HCT116 (cell line): Measurements from ENCODE around the gene LRRK2. TPM values are rescaled to one million over a fixed set of nuclear protein-coding genes. Genes with fewer than 3 reads are reported as not detected.

Experiments
- ATAC-seq: fragments of 200-7000 bp; cut with Tn5 transposase; 2 replicates; pipeline ENCODE4 v1.9.1; 2020; ENCODE audit warnings: mild to moderate bottlenecking, moderate library complexity
- BruUV-seq: library from RNA; stranded (reverse); fragments of 400-500 nt; replicated peaks from 2 replicates; lab custom pipeline; 2021; lab: Mats Ljungman, UMichigan
- CTCF ChIA-PET: fragments of 300-600 bp; sonication (Branson Sonifier 250); formaldehyde crosslinking; loops from one replicate; lab custom pipeline; 2021; ENCODE audit warnings: antibody characterized with exemption; lab: Charles Lee
- POLR2A ChIA-PET: fragments of 300-600, 350-600 bp; sonication (Branson Sonifier 250); formaldehyde crosslinking; loops from one replicate; lab custom pipeline; 2021; ENCODE audit warnings: antibody characterized with exemption; lab: Charles Lee
- RAD21 ChIA-PET, 2 experiments: fragments of 300-600 bp; sonication (Branson Sonifier 250); formaldehyde crosslinking; loops; one replicate each; lab custom pipeline; 2023; ENCODE audit warnings: low total read pairs in 2 of 2; ENCODE audit not compliant: uncharacterized antibody in 2 of 2, unreplicated experiment in 2 of 2, low non-redundant PET in 1 of 2; lab: Charles Lee
- DNase-seq: peaks from one replicate; pipeline ENCODE4 v3.0.0-alpha.2; 2010; ENCODE audit warnings: low read depth, low spot score
- H2AFZ ChIP-seq: fragments of 200-600 bp; shearing (Covaris generic), sonication (generic); 2 replicates; pipeline ENCODE4 v1.6.1; 2017; ENCODE audit warnings: low read depth, mixed run types, mixed read lengths, antibody characterized with exemption, low read length; ENCODE audit not compliant: poor library complexity, severe bottlenecking
- H3K27ac ChIP-seq: 2 replicates; pipeline ENCODE4 v1.5.1; 2012; ENCODE audit warnings: low read depth, low read length
- H3K27me3 ChIP-seq: fragments of 200-600 bp; sonication (generic); 2 replicates; pipeline ENCODE4 v1.6.1; 2016; ENCODE audit warnings: mixed run types, low read length, mixed read lengths; ENCODE audit not compliant: insufficient read depth
- H3K36me3 ChIP-seq, 2 experiments: fragments of 200-500 bp in 1 of 2; fragments of 200-600 bp in 1 of 2; sonication (Bioruptor generic) in 1 of 2; sonication (generic) in 1 of 2; 2 replicates each; pipeline versions ENCODE4 v1.5.1 to v1.6.1; 2014 to 2016; ENCODE audit warnings: low read length in 2 of 2, inconsistent platforms in 1 of 2, mixed read lengths in 1 of 2, mixed run types in 1 of 2; ENCODE audit not compliant: insufficient read depth in 2 of 2, control insufficient read depth in 1 of 2
- H3K4me1 ChIP-seq, 2 experiments: fragments of 200-600 bp in 1 of 2; sonication (generic) in 1 of 2; 2 replicates each; pipeline versions ENCODE4 v1.5.1 to v1.6.1; 2012 to 2017; ENCODE audit warnings: low read length in 2 of 2, inconsistent platforms in 1 of 2, mild to moderate bottlenecking in 1 of 2, mixed read lengths in 1 of 2, mixed run types in 1 of 2, moderate library complexity in 1 of 2; ENCODE audit not compliant: insufficient read depth in 2 of 2, control insufficient read depth in 1 of 2
- H3K4me2 ChIP-seq: fragments of 200-600 bp; sonication (generic); 2 replicates; pipeline ENCODE4 v1.6.1; 2017; ENCODE audit warnings: mixed run types, low read length, mixed read lengths
- H3K4me3 ChIP-seq, 2 experiments: fragments of 200-600 bp in 1 of 2; sonication (generic) in 1 of 2; replicated peaks in 1 of 2; 2 replicates each; pipeline ENCODE4 v1.5.1; 2011 to 2016; ENCODE audit warnings: low read length in 2 of 2, control low read depth in 1 of 2, low read depth in 1 of 2, mild to moderate bottlenecking in 1 of 2, mixed read lengths in 1 of 2, mixed run types in 1 of 2
- H3K79me2 ChIP-seq: fragments of 200-600 bp; sonication (generic); 2 replicates; pipeline ENCODE4 v1.6.1; 2017; ENCODE audit warnings: mild to moderate bottlenecking, mixed run types, low read length, moderate library complexity, mixed read lengths; ENCODE audit not compliant: insufficient read depth
- H3K9ac ChIP-seq: fragments of 200-600 bp; sonication (generic); 2 replicates; pipeline ENCODE4 v1.6.1; 2016; ENCODE audit warnings: low read length, mixed read lengths
- H3K9me2 ChIP-seq: fragments of 200-600 bp; sonication (generic), shearing (Covaris generic); 2 replicates; pipeline ENCODE4 v1.6.1; 2017; ENCODE audit warnings: mixed run types, mild to moderate bottlenecking, moderate library complexity; ENCODE audit not compliant: insufficient read depth
- H3K9me3 ChIP-seq, 2 experiments: fragments of 200-500 bp in 1 of 2; fragments of 200-600 bp in 1 of 2; sonication (Bioruptor generic) in 1 of 2; sonication (generic) in 1 of 2; 2 replicates each; pipeline ENCODE4 v1.6.1; 2014 to 2017; ENCODE audit warnings: low read length in 2 of 2, mixed read lengths in 2 of 2, inconsistent platforms in 1 of 2, low read depth in 1 of 2, mild to moderate bottlenecking in 1 of 2, mixed run types in 1 of 2, moderate library complexity in 1 of 2; ENCODE audit not compliant: control insufficient read depth in 1 of 2, insufficient read depth in 1 of 2
- H4K20me1 ChIP-seq: fragments of 200-600 bp; sonication (generic), shearing (Covaris generic); 2 replicates; pipeline ENCODE4 v1.6.1; 2017; ENCODE audit warnings: mixed run types, mild to moderate bottlenecking, moderate library complexity; ENCODE audit not compliant: insufficient read depth
- CEBPB ChIP-seq: IDR thresholded peaks from 2 replicates; pipeline ENCODE4 v1.6.1; 2012; ENCODE audit warnings: low read depth
- EGR1 ChIP-seq: IDR thresholded peaks from 2 replicates; pipeline ENCODE4 v1.6.1; 2012; ENCODE audit warnings: low read depth
- ELF1 ChIP-seq: IDR thresholded peaks from 2 replicates; pipeline ENCODE4 v1.6.1; 2012; ENCODE audit warnings: low read depth, borderline replicate concordance
- EZH2 ChIP-seq: fragments of 200-600 bp; sonication (generic); IDR thresholded peaks from 2 replicates; pipeline ENCODE4 v1.6.1; 2017; ENCODE audit warnings: antibody characterized with exemption, mixed run types
- FOSL1 ChIP-seq: IDR thresholded peaks from 2 replicates; pipeline ENCODE4 v1.6.1; 2012; ENCODE audit warnings: low read depth
- JUND ChIP-seq: IDR thresholded peaks from 2 replicates; pipeline ENCODE4 v1.6.1; 2012
- POLR2AphosphoS5 ChIP-seq: IDR thresholded peaks from 2 replicates; pipeline ENCODE4 v1.6.1; 2011; ENCODE audit warnings: mild to moderate bottlenecking, low read depth, low read length, moderate library complexity
- SIN3A ChIP-seq: IDR thresholded peaks from 2 replicates; pipeline ENCODE4 v1.6.1; 2012; ENCODE audit warnings: low read depth
- SRF ChIP-seq: IDR thresholded peaks from 2 replicates; pipeline ENCODE4 v1.6.1; 2012; ENCODE audit warnings: low read depth
- TCF7L2 ChIP-seq: IDR thresholded peaks from 2 replicates; pipeline ENCODE4 v1.7.0; 2011; ENCODE audit warnings: borderline replicate concordance, inconsistent platforms; ENCODE audit not compliant: insufficient read depth, insufficient read length; ENCODE audit errors: extremely low read depth
- YY1 ChIP-seq: IDR thresholded peaks from 2 replicates; pipeline ENCODE4 v1.6.1; 2011; ENCODE audit warnings: low read length, low read depth, moderate library complexity, mild to moderate bottlenecking; ENCODE audit not compliant: insufficient replicate concordance; ENCODE audit errors: extremely low read depth
- ZFX ChIP-seq: fragments of 450-650 bp; IDR thresholded peaks from 2 replicates; pipeline ENCODE4 v1.6.1; 2017
- intact Hi-C: fragments of 100-400 bp; cut with micrococcal nuclease; formaldehyde crosslinking; loops from 2 replicates; pipeline ENCODE4 v1.10.0; 2022
- total RNA-seq: library from RNA; stranded (reverse); gene quantifications from one replicate; pipeline ENCODE4 v1.2.1, GENCODE V29; 2021; ENCODE audit not compliant: unreplicated experiment
- TF ChIP-seq, protein P1 (sequence below): IDR thresholded peaks from 2 replicates; pipeline ENCODE4 v1.6.1; 2012
- TF ChIP-seq, protein P2 (sequence below): IDR thresholded peaks from 2 replicates; pipeline ENCODE4 v1.6.1; 2012; ENCODE audit warnings: low read depth
- TF ChIP-seq, protein P3 (sequence below): IDR thresholded peaks from 2 replicates; pipeline ENCODE4 v1.6.1; 2012
- TF ChIP-seq, protein P4 (sequence below), 3 experiments: fragments of 200-600 bp in 1 of 3; sonication (generic) in 1 of 3; IDR thresholded peaks in 2 of 3; conservative IDR thresholded peaks in 1 of 3; 2 replicates each; pipeline ENCODE4 v1.5.1; 2012 to 2017; ENCODE audit warnings: low read depth in 2 of 3, low read length in 2 of 3, antibody characterized with exemption in 1 of 3, borderline replicate concordance in 1 of 3, control low read depth in 1 of 3, mild to moderate bottlenecking in 1 of 3, mixed read lengths in 1 of 3, mixed run types in 1 of 3, moderate library complexity in 1 of 3; ENCODE audit not compliant: insufficient read depth in 1 of 3
- TF ChIP-seq, protein P5 (sequence below): IDR thresholded peaks from 2 replicates; pipeline ENCODE4 v1.6.1; 2011; ENCODE audit warnings: mild to moderate bottlenecking, low read length, moderate library complexity; ENCODE audit not compliant: insufficient replicate concordance; ENCODE audit errors: extremely low read depth

The LRRK2 gene
- total RNA-seq, 1 experiment from 2014 or later = 0.20 TPM

DNA sequence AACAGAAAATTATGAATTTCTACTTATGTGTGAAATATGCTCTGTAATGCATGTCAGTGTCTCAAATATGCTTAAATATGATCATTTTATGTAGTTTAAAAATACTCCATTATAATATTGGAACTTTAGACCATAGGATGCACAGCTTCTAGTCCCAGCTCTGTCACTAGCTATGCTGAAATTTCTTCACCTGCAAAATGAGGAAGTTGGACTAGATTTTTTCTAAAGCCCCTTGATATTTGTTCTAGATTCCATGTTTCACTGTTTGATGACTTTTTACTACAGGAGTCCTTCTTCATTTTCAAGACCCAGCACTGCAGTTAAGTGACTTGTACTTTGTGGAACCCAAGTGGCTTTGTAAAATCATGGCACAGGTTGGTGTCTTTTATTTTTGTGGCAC lies 90.1 kb downstream of the LRRK2 start:
- H3K27ac ChIP-seq = no peak overlapping the region
- H3K4me1 ChIP-seq = no peaks in the 10 kb centered on the region
- intact Hi-C loops = no loop called here
- H3K36me3 ChIP-seq = no peaks in the 10 kb centered on the region
- DNase-seq (no peak), ATAC-seq (no peak)
- TF ChIP-seq TCF7L2 = no peak
- TF ChIP-seq SIN3A = no peak
- TF ChIP-seq, protein P1, sequence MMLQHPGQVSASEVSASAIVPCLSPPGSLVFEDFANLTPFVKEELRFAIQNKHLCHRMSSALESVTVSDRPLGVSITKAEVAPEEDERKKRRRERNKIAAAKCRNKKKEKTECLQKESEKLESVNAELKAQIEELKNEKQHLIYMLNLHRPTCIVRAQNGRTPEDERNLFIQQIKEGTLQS = no peak
- no peak for TF ChIP-seq EZH2
- TF ChIP-seq ELF1 = no peak
- TF ChIP-seq SRF = no peak
- TF ChIP-seq, protein P2, sequence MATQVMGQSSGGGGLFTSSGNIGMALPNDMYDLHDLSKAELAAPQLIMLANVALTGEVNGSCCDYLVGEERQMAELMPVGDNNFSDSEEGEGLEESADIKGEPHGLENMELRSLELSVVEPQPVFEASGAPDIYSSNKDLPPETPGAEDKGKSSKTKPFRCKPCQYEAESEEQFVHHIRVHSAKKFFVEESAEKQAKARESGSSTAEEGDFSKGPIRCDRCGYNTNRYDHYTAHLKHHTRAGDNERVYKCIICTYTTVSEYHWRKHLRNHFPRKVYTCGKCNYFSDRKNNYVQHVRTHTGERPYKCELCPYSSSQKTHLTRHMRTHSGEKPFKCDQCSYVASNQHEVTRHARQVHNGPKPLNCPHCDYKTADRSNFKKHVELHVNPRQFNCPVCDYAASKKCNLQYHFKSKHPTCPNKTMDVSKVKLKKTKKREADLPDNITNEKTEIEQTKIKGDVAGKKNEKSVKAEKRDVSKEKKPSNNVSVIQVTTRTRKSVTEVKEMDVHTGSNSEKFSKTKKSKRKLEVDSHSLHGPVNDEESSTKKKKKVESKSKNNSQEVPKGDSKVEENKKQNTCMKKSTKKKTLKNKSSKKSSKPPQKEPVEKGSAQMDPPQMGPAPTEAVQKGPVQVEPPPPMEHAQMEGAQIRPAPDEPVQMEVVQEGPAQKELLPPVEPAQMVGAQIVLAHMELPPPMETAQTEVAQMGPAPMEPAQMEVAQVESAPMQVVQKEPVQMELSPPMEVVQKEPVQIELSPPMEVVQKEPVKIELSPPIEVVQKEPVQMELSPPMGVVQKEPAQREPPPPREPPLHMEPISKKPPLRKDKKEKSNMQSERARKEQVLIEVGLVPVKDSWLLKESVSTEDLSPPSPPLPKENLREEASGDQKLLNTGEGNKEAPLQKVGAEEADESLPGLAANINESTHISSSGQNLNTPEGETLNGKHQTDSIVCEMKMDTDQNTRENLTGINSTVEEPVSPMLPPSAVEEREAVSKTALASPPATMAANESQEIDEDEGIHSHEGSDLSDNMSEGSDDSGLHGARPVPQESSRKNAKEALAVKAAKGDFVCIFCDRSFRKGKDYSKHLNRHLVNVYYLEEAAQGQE = no peak
- no peak for TF ChIP-seq FOSL1
- no peak for TF ChIP-seq CEBPB
- TF ChIP-seq, protein P3, sequence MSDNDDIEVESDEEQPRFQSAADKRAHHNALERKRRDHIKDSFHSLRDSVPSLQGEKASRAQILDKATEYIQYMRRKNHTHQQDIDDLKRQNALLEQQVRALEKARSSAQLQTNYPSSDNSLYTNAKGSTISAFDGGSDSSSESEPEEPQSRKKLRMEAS = no peak
- TF ChIP-seq YY1 = no peak
- TF ChIP-seq POLR2AphosphoS5 = no peak
- no peak for TF ChIP-seq ZFX
- TF ChIP-seq, protein P4, sequence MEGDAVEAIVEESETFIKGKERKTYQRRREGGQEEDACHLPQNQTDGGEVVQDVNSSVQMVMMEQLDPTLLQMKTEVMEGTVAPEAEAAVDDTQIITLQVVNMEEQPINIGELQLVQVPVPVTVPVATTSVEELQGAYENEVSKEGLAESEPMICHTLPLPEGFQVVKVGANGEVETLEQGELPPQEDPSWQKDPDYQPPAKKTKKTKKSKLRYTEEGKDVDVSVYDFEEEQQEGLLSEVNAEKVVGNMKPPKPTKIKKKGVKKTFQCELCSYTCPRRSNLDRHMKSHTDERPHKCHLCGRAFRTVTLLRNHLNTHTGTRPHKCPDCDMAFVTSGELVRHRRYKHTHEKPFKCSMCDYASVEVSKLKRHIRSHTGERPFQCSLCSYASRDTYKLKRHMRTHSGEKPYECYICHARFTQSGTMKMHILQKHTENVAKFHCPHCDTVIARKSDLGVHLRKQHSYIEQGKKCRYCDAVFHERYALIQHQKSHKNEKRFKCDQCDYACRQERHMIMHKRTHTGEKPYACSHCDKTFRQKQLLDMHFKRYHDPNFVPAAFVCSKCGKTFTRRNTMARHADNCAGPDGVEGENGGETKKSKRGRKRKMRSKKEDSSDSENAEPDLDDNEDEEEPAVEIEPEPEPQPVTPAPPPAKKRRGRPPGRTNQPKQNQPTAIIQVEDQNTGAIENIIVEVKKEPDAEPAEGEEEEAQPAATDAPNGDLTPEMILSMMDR (IDR thresholded peaks at IDR 0.05 in 2 of 3, conservative IDR thresholded peaks at IDR 0.05 in 1 of 3; ENCODE audit: borderline replicate concordance in 1 of 3, insufficient read depth in 1 of 3, low read depth in 2 of 3, low read length in 2 of 3) = no peak
- TF ChIP-seq, protein P5, sequence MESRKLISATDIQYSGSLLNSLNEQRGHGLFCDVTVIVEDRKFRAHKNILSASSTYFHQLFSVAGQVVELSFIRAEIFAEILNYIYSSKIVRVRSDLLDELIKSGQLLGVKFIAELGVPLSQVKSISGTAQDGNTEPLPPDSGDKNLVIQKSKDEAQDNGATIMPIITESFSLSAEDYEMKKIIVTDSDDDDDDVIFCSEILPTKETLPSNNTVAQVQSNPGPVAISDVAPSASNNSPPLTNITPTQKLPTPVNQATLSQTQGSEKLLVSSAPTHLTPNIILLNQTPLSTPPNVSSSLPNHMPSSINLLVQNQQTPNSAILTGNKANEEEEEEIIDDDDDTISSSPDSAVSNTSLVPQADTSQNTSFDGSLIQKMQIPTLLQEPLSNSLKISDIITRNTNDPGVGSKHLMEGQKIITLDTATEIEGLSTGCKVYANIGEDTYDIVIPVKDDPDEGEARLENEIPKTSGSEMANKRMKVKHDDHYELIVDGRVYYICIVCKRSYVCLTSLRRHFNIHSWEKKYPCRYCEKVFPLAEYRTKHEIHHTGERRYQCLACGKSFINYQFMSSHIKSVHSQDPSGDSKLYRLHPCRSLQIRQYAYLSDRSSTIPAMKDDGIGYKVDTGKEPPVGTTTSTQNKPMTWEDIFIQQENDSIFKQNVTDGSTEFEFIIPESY = no peak
- TF ChIP-seq EGR1 = no peak
- TF ChIP-seq JUND = no peak
- no peaks in the 10 kb centered on the region for H3K9me2 ChIP-seq
- ChIA-PET RAD21 (no interaction called here), CTCF (interaction anchor here (0.6 to 2.9 kb wide), 3 partner anchors 10 to 304 kb away, joined by 3 to 22 read pairs (median 8); no protein-coding TSS in a partner anchor), POLR2A (no interaction called here)
- no peaks in the 10 kb centered on the region for H3K27me3 ChIP-seq
- no peak overlapping the region for H3K4me3 ChIP-seq
- no peaks in the 10 kb centered on the region for H3K9me3 ChIP-seq
- no peaks in the 10 kb centered on the region for H3K79me2 ChIP-seq
- no peak overlapping the region for H2AFZ ChIP-seq
- no peak overlapping the region for H3K4me2 ChIP-seq
- H4K20me1 ChIP-seq = no peaks in the 10 kb centered on the region
- no peak overlapping the region for H3K9ac ChIP-seq
- no TSS peak for BruUV-seq
